ENCODE results near the gene KCNG2. TPM values are rescaled to one million over a fixed set of nuclear protein-coding genes. Genes with fewer than 3 reads are reported as not detected.

The KCNG2 gene
- total RNA-seq, 1 donor from 2014 or later, result not detected

GRCh38 chr18:79780547-79780946, 17.2 kb upstream of the KCNG2 start:
- Mint-ChIP-seq H3K36me3 (no peaks in the 10 kb centered on the region), H3K27ac (no peak overlapping the region), H3K9me3 (no peaks in the 10 kb centered on the region), H3K27me3 (ENCODE audit: low read depth) (peaks cover 64% of the 10 kb centered on the region), H3K4me1 (no peaks in the 10 kb centered on the region), H3K4me3 (no peak overlapping the region)
- TF ChIP-seq CTCF (IDR thresholded peaks at IDR 0.05; ENCODE audit: unreplicated experiment), result no peak
- DNase-seq (ENCODE audit: low spot score in 2 of 2, unreplicated experiment in 2 of 2), result peak in 1 of 2 experiments; percentile 35

- no peaks in the 10 kb centered on the region for H3K36me3 Mint-ChIP-seq
- no peak for TF ChIP-seq CTCF (IDR thresholded peaks at IDR 0.05; ENCODE audit: unreplicated experiment)
- no peak overlapping the region for H3K4me3 Mint-ChIP-seq
- no peak for DNase-seq (ENCODE audit: low spot score in 2 of 2, unreplicated experiment in 2 of 2)
- H3K9me3 Mint-ChIP-seq, result no peaks in the 10 kb centered on the region
- peaks cover 64% of the 10 kb centered on the region for H3K27me3 Mint-ChIP-seq (ENCODE audit: low read depth)
- H3K4me1 Mint-ChIP-seq, result no peaks in the 10 kb centered on the region
- no peak overlapping the region for H3K27ac Mint-ChIP-seq
These were observed 16.3 kb upstream of the KCNG2 start for GRCh38 chr18:79781331-79781941.

- no peaks in the 10 kb centered on the region for H3K9me3 Mint-ChIP-seq
- H3K27ac Mint-ChIP-seq, result no peak overlapping the region
- no peak overlapping the region for H3K4me3 Mint-ChIP-seq
- no peak for DNase-seq (ENCODE audit: low spot score in 2 of 2, unreplicated experiment in 2 of 2)
- no peaks in the 10 kb centered on the region for H3K36me3 Mint-ChIP-seq
- peaks cover 64% of the 10 kb centered on the region for H3K27me3 Mint-ChIP-seq (ENCODE audit: low read depth)
- H3K4me1 Mint-ChIP-seq, result peaks cover 1% of the 10 kb centered on the region
- no peak for TF ChIP-seq CTCF (IDR thresholded peaks at IDR 0.05; ENCODE audit: unreplicated experiment)
These were observed 15.0 kb upstream of the KCNG2 start for GRCh38 chr18:79782566-79783308.

- no peak overlapping the region for H3K4me3 Mint-ChIP-seq
- H3K27me3 Mint-ChIP-seq (ENCODE audit: low read depth), result peaks cover 63% of the 10 kb centered on the region
- H3K9me3 Mint-ChIP-seq, result no peaks in the 10 kb centered on the region
- H3K36me3 Mint-ChIP-seq, result no peaks in the 10 kb centered on the region
- no peak for DNase-seq (ENCODE audit: low spot score in 2 of 2, unreplicated experiment in 2 of 2)
- no peak overlapping the region for H3K27ac Mint-ChIP-seq
- no peak for TF ChIP-seq CTCF (IDR thresholded peaks at IDR 0.05; ENCODE audit: unreplicated experiment)
- peaks cover 3% of the 10 kb centered on the region for H3K4me1 Mint-ChIP-seq
These were observed 13.4 kb upstream of the KCNG2 start for GRCh38 chr18:79784071-79784913.

GRCh38 chr18:79784965-79785770, 12.6 kb upstream of the KCNG2 start:
- Mint-ChIP-seq H3K27ac (no peak overlapping the region), H3K4me1 (peaks cover 3% of the 10 kb centered on the region), H3K4me3 (no peak overlapping the region), H3K36me3 (no peaks in the 10 kb centered on the region), H3K27me3 (ENCODE audit: low read depth) (peaks cover 70% of the 10 kb centered on the region), H3K9me3 (no peaks in the 10 kb centered on the region)
- no peak for DNase-seq (ENCODE audit: low spot score in 2 of 2, unreplicated experiment in 2 of 2)
- TF ChIP-seq CTCF (IDR thresholded peaks at IDR 0.05; ENCODE audit: unreplicated experiment), result no peak

Measured in mesothelial cell of epicardium (in vitro differentiated cells).